BE2C (cell line): ENCODE measurements around the gene CDH4.

ENCODE experiments used
- DNase-seq: peaks from one replicate; pipeline ENCODE4 v3.0.0-alpha.2; 2020
- H3K27me3 ChIP-seq: fragments of 250-450 bp; sonication (Bioruptor Pico); 2 replicates; pipeline ENCODE4 v1.5.1; 2020; ENCODE audit warnings: mild to moderate bottlenecking
- H3K36me3 ChIP-seq: fragments of 250-450 bp; sonication (Bioruptor Pico); 2 replicates; pipeline ENCODE4 v1.5.1; 2020; ENCODE audit warnings: mild to moderate bottlenecking
- H3K4me1 ChIP-seq: fragments of 250-450 bp; sonication (Bioruptor Pico); 2 replicates; pipeline ENCODE4 v1.5.1; 2020
- H3K4me3 ChIP-seq: 2 replicates; pipeline ENCODE4 v1.5.1; 2011; ENCODE audit warnings: low read depth, low read length
- H3K9me3 ChIP-seq: fragments of 250-450 bp; sonication (Bioruptor Pico); 2 replicates; pipeline ENCODE4 v1.5.1; 2020
- CTCF ChIP-seq: IDR thresholded peaks from 2 replicates; pipeline ENCODE4 v1.5.1; 2012; ENCODE audit warnings: mild to moderate bottlenecking, low read depth, low read length

The CDH4 gene

GRCh38 chr20:61895686-61896057 is 643.6 kb downstream of the CDH4 start:
- H3K4me1 ChIP-seq, result no peaks in the 10 kb centered on the region
- no peaks in the 10 kb centered on the region for H3K36me3 ChIP-seq
- no peak for TF ChIP-seq CTCF
- H3K4me3 ChIP-seq, result no peak overlapping the region
- H3K27me3 ChIP-seq, result peaks cover 22% of the 10 kb centered on the region
- DNase-seq, result no peak
- H3K9me3 ChIP-seq, result no peaks in the 10 kb centered on the region

GRCh38 chr20:61896058-61896961 is 644.2 kb downstream of the CDH4 start:
- Histone ChIP-seq H3K4me1 (no peaks in the 10 kb centered on the region), H3K4me3 (no peak overlapping the region), H3K9me3 (no peaks in the 10 kb centered on the region), H3K36me3 (no peaks in the 10 kb centered on the region), H3K27me3 (peaks cover 26% of the 10 kb centered on the region)
- TF ChIP-seq CTCF, result peak; percentile 83
- DNase-seq, result peak; percentile 67

- no peak for DNase-seq
- Histone ChIP-seq H3K4me3 (no peak overlapping the region), H3K9me3 (no peaks in the 10 kb centered on the region), H3K4me1 (no peaks in the 10 kb centered on the region), H3K27me3 (peaks cover 37% of the 10 kb centered on the region), H3K36me3 (no peaks in the 10 kb centered on the region)
- no peak for TF ChIP-seq CTCF
These were observed 645.6 kb downstream of the CDH4 start for GRCh38 chr20:61897401-61898295.

GRCh38 chr20:61898405-61898804 is 646.3 kb downstream of the CDH4 start:
- no peak for DNase-seq
- Histone ChIP-seq H3K36me3 (no peaks in the 10 kb centered on the region), H3K4me3 (no peak overlapping the region), H3K9me3 (no peaks in the 10 kb centered on the region), H3K27me3 (peaks cover 37% of the 10 kb centered on the region), H3K4me1 (no peaks in the 10 kb centered on the region)
- TF ChIP-seq CTCF, result no peak

- Histone ChIP-seq H3K4me3 (no peak overlapping the region), H3K4me1 (no peaks in the 10 kb centered on the region), H3K27me3 (peaks cover 37% of the 10 kb centered on the region), H3K9me3 (no peaks in the 10 kb centered on the region), H3K36me3 (no peaks in the 10 kb centered on the region)
- DNase-seq, result no peak
- TF ChIP-seq CTCF, result no peak
These were observed 648.2 kb downstream of the CDH4 start for GRCh38 chr20:61900011-61900944.
